Smooth muscle cell of the umbilical artery (primary cell): ENCODE data around the gene PLK3. TPM values are rescaled to one million over a fixed set of nuclear protein-coding genes. Genes with fewer than 3 reads are reported as not detected.

ENCODE experiments used
- total RNA-seq: library from RNA; depleted of rRNA; stranded (reverse); fragments of >200 nt; gene quantifications from 2 replicates; pipeline ENCODE4 v1.2.3, GENCODE V29; 2014

Gene PLK3
- 27.0 and 52.4 TPM in 2 replicates for total RNA-seq

GRCh38 chr1:44799770-44800584, at the start of gene PLK3:
Gene PLK3, plus strand, starts transcription at chr1:44800377. Its CDS starts 87 bp downstream, at chr1:44800464.

GRCh38 chr1:44775078-44775929, 24.9 kb upstream of the PLK3 start, which contains the start of gene RPS8:
Gene RPS8, plus strand, starts transcription at chr1:44775540. Its CDS starts 57 bp downstream, at chr1:44775597.

GRCh38 chr1:44788120-44788860, 11.9 kb upstream of the PLK3 start, which contains the start of gene BEST4:
Gene BEST4, minus strand, starts transcription at chr1:44788170. Its CDS starts 465 bp downstream, at chr1:44787705.

GRCh38 chr1:44806704-44807363, 6.7 kb downstream of the PLK3 start, which contains the start of gene DYNLT4:
Gene DYNLT4, minus strand, starts transcription at chr1:44807351. Its CDS starts 683 bp downstream, at chr1:44806668.

GRCh38 chr1:44808063-44808937, 8.1 kb downstream of the PLK3 start, which contains the start of gene BTBD19:
Gene BTBD19, plus strand, starts transcription at chr1:44808523. Its CDS starts 298 bp downstream, at chr1:44808821.

GRCh38 chr1:44842862-44843655, 42.9 kb downstream of the PLK3 start, which contains the start of gene PTCH2:
Gene PTCH2, minus strand, starts transcription at chr1:44843253. Its CDS starts 321 bp downstream, at chr1:44842932.

Other genes with a start within 250 kb of the PLK3 start
- gene TMEM53, start 125.9 kb upstream of the PLK3 start, total RNA-seq, result 1.8 and 2.9 TPM in 2 replicates
- gene ARMH1, start 125.7 kb upstream of the PLK3 start, total RNA-seq, result 0.59 and 1.2 TPM in 2 replicates
- not detected in 2 replicates for gene RNU5D-1, start 69.2 kb upstream of the PLK3 start, total RNA-seq
- gene KIF2C, start 60.5 kb upstream of the PLK3 start, total RNA-seq, result 2.1 and 19.1 TPM in 2 replicates
- gene RPS8, start 24.8 kb upstream of the PLK3 start, total RNA-seq, result 927 and 1,770 TPM in 2 replicates
- gene BEST4, start 12.2 kb upstream of the PLK3 start, total RNA-seq, result under 0.01 TPM in 1 of 2 replicates, not detected in the other
- not detected in 2 replicates for gene DYNLT4, start 7.0 kb downstream of the PLK3 start, total RNA-seq
- 11.9 and 17.0 TPM in 2 replicates for gene BTBD19, start 8.1 kb downstream of the PLK3 start, total RNA-seq
- gene PTCH2, start 42.9 kb downstream of the PLK3 start, total RNA-seq, result under 0.01 and 0.05 TPM in 2 replicates
- gene EIF2B3, start 186.2 kb downstream of the PLK3 start, total RNA-seq, result 30.4 and 34.4 TPM in 2 replicates
- 11.6 and 24.1 TPM in 2 replicates for gene HECTD3, start 210.9 kb downstream of the PLK3 start, total RNA-seq
- gene UROD, start 211.9 kb downstream of the PLK3 start, total RNA-seq, result 73.3 and 96.5 TPM in 2 replicates